Cardiac muscle cell (in vitro differentiated cells and primary cell): Measurements from ENCODE around the gene LAPTM4A. TPM values are rescaled to one million over a fixed set of nuclear protein-coding genes. Genes with fewer than 3 reads are reported as not detected.
A peak's percentile ranks its signal among the peaks of the same experiment; 100 is the strongest.

ENCODE experiments used
- DNase-seq, 2 donors: peaks; one replicate each; pipeline versions ENCODE4 v3.0.0 to v3.0.0-alpha.2; 2010 to 2017; ENCODE audit warnings: low read depth in 1 of 2, low spot score in 1 of 2
- H3K27ac ChIP-seq: fragments of 200-600 bp; sonication (generic); 2 replicates; pipeline ENCODE4 v1.5.1; 2016
- H3K27me3 ChIP-seq: fragments of 200-600 bp; sonication (generic); 2 replicates; pipeline ENCODE4 v1.6.0; 2016; ENCODE audit warnings: control low read depth
- H3K36me3 ChIP-seq: fragments of 200-600 bp; sonication (generic); 2 replicates; pipeline ENCODE4 v1.5.1; 2016; ENCODE audit warnings: control low read depth
- H3K4me1 ChIP-seq: fragments of 200-600 bp; sonication (generic); 2 replicates; pipeline ENCODE4 v1.8.1; 2017; ENCODE audit warnings: low read depth, mild to moderate bottlenecking, mixed run types
- H3K4me3 ChIP-seq: fragments of 200-600 bp; sonication (generic); 2 replicates; pipeline ENCODE4 v1.5.1; 2016; ENCODE audit warnings: mild to moderate bottlenecking
- H3K9me3 ChIP-seq: fragments of 200-600 bp; sonication (generic); 2 replicates; pipeline ENCODE4 v1.5.1; 2017; ENCODE audit warnings: low read depth, mild to moderate bottlenecking, control low read depth
- polyA plus RNA-seq: library from polyadenylated mRNA; unstranded; fragments of >200 nt; fragmentation: Nextera tagmentation; extraction: Ambion mirVana; gene quantifications from 2 replicates; pipeline ENCODE4 v1.2.1, GENCODE V29; 2016
- total RNA-seq: library from RNA; depleted of rRNA; stranded (reverse); fragments of >200 nt; gene quantifications from 2 replicates; pipeline ENCODE4 v1.2.3, GENCODE V29; 2016
- TF ChIP-seq, protein P1 (sequence below): IDR thresholded peaks from 2 replicates; pipeline ENCODE4 v1.5.1; 2012; ENCODE audit warnings: low read depth, mild to moderate bottlenecking, low read length

Gene LAPTM4A
- total and polyA plus RNA-seq, 2 experiments from 2014 or later: 119 to 425 TPM

GRCh38 chr2:20094955-20095354, 43.5 kb upstream of the LAPTM4A start:
- Histone ChIP-seq H3K27ac (no peak overlapping the region), H3K4me1 (no peaks in the 10 kb centered on the region)

GRCh38 chr2:20094142-20094755, 42.8 kb upstream of the LAPTM4A start:
- Histone ChIP-seq H3K27ac (no peak overlapping the region), H3K36me3 (no peaks in the 10 kb centered on the region), H3K27me3 (no peaks in the 10 kb centered on the region), H3K4me3 (no peak overlapping the region), H3K4me1 (no peaks in the 10 kb centered on the region), H3K9me3 (no peaks in the 10 kb centered on the region)
- TF ChIP-seq, protein P1, sequence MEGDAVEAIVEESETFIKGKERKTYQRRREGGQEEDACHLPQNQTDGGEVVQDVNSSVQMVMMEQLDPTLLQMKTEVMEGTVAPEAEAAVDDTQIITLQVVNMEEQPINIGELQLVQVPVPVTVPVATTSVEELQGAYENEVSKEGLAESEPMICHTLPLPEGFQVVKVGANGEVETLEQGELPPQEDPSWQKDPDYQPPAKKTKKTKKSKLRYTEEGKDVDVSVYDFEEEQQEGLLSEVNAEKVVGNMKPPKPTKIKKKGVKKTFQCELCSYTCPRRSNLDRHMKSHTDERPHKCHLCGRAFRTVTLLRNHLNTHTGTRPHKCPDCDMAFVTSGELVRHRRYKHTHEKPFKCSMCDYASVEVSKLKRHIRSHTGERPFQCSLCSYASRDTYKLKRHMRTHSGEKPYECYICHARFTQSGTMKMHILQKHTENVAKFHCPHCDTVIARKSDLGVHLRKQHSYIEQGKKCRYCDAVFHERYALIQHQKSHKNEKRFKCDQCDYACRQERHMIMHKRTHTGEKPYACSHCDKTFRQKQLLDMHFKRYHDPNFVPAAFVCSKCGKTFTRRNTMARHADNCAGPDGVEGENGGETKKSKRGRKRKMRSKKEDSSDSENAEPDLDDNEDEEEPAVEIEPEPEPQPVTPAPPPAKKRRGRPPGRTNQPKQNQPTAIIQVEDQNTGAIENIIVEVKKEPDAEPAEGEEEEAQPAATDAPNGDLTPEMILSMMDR: no peak
- no peak for DNase-seq

More at GRCh38 chr2:20094955-20095354, 43.5 kb upstream of the LAPTM4A start:
- Histone ChIP-seq H3K9me3 (no peaks in the 10 kb centered on the region), H3K36me3 (no peaks in the 10 kb centered on the region), H3K27me3 (no peaks in the 10 kb centered on the region), H3K4me3 (no peak overlapping the region)
- no peak for DNase-seq
- TF ChIP-seq, protein P1: no peak

DNA sequence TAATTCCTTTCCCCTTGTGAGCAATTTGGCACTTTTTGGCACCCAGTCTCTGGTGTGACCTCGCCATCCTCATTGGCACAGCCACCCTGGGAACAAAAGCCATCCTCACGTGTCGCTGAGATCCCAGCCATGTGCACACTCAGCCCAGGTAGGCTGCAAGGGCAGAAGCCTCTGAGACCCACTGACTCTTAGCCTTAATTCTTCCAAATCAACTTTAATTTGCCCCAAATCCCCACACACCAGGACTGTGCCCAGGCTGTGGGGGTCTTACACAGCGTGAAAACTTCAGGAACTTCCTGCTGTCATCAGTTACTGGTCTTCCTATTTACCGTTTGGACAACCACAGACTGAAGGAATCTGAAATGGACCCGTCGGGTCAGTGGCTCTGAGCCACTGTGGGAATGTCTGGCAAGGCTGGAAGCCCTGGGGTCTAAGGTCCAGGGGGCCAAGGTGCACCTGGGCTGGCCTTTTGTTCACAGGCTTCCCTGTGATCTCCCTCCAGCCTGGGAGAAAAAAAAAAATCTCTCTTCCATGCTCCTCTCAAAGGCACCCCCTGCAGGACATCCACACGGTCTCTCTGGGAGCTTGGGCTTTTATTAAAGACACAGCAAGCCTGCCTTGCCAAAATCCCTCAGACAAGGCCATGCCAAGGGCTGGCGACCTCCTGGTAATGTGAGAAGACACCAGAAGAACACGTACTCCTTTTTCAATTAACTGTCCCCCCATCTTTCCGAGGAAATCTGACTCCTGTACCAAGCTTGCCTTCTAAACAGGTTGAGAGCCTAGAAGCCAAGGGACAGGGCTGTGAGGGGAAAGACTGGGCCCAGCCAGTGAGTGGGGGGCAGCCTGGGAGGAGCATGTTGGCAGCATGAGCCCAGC, 42.1 kb upstream of the LAPTM4A start:
- Histone ChIP-seq H3K4me3 (no peak overlapping the region), H3K27me3 (no peaks in the 10 kb centered on the region), H3K9me3 (no peaks in the 10 kb centered on the region), H3K4me1 (no peaks in the 10 kb centered on the region), H3K27ac (no peak overlapping the region), H3K36me3 (no peaks in the 10 kb centered on the region)
- peak; percentile 83 to 87 for DNase-seq
- TF ChIP-seq, protein P1: peak; percentile 79

DNA sequence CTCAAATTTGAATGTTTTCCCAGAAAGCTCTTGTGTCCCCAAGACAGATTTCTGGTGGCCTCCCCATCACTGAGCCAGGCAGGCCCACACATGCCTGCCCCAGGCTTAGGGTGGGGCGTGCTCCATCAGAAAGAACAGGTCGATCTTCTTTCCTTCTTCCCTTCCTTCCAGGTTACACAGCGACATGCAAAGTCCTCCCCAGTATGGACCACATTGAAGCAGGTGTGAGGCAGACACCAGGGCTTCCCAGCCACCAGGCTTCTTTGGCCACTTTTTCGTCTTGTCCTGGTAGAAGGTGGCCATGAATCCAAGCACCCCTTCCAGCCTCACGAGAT, 41.4 kb upstream of the LAPTM4A start:
- Histone ChIP-seq H3K9me3 (no peaks in the 10 kb centered on the region), H3K27me3 (no peaks in the 10 kb centered on the region), H3K4me3 (no peak overlapping the region), H3K27ac (no peak overlapping the region), H3K4me1 (no peaks in the 10 kb centered on the region), H3K36me3 (no peaks in the 10 kb centered on the region)
- DNase-seq: no peak
- TF ChIP-seq, protein P1: no peak

DNA sequence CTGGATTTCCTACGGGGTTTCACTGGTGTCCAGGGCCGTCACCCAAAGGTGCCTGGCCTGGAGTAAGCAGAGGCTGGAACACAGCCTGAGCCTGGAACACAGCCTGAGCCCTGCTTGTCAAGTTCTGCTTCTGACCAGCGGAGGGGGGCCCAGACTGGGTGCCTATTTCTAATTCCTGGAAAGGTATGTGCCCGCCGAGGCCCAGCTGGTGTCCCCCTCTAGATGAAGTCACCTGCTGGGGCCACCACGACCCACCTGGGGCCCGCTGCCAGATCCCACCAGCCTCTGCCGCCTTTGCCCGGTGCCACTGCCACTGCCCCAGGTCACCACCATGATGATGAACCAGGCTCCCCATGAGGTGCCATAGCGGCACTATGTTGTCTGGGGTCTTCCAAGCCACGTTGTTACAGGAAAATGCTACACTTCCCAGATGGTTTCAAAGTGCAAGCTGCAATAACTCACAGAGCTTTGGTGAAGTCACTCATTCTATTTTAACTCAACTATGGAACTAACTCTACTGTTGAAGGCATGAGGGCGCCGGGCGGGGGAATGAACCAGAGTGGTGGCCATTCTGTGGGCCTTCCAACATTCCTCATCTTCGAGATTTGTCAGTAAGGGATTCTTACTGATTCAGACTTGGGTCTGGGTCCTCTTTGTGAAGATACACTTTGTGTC, 40.9 kb upstream of the LAPTM4A start:
- Histone ChIP-seq H3K9me3 (no peaks in the 10 kb centered on the region), H3K4me1 (no peaks in the 10 kb centered on the region), H3K27ac (no peak overlapping the region), H3K4me3 (no peak overlapping the region), H3K36me3 (no peaks in the 10 kb centered on the region), H3K27me3 (no peaks in the 10 kb centered on the region)
- TF ChIP-seq, protein P1: no peak
- no peak for DNase-seq
